Subcutaneous abdominal adipose tissue (tissue), 5 donors: ENCODE data around the gene MAP3K19.
A peak's percentile ranks its signal among the peaks of the same experiment; 100 is the strongest.

Experiments
- H3K27ac ChIP-seq: one replicate; pipeline ENCODE4 v1.7.0; 2013; ENCODE audit warnings: low read depth, mild to moderate bottlenecking, inconsistent platforms, low read length, moderate library complexity
- H3K27me3 ChIP-seq, 5 donors: one replicate each; pipeline ENCODE4 v1.7.0; 2013; ENCODE audit warnings: low read length in 5 of 5, inconsistent platforms in 1 of 5; ENCODE audit not compliant: control insufficient read depth in 5 of 5, insufficient read depth in 4 of 5
- H3K36me3 ChIP-seq, 5 donors: one replicate each; pipeline ENCODE4 v1.7.0; 2013; ENCODE audit warnings: low read length in 5 of 5; ENCODE audit not compliant: control insufficient read depth in 5 of 5, insufficient read depth in 5 of 5
- H3K4me1 ChIP-seq, 5 donors: one replicate each; pipeline ENCODE4 v1.7.0; 2013; ENCODE audit warnings: low read length in 5 of 5, mild to moderate bottlenecking in 3 of 5, moderate library complexity in 1 of 5; ENCODE audit not compliant: control insufficient read depth in 5 of 5, insufficient read depth in 5 of 5
- H3K4me3 ChIP-seq, 5 donors: one replicate each; pipeline ENCODE4 v1.7.0; 2013; ENCODE audit warnings: low read length in 5 of 5, low read depth in 1 of 5
- H3K9ac ChIP-seq, 5 donors: one replicate each; pipeline ENCODE4 v1.7.0; 2013; ENCODE audit warnings: low read length in 5 of 5, mild to moderate bottlenecking in 4 of 5, moderate library complexity in 3 of 5
- H3K9me3 ChIP-seq, 5 donors: one replicate each; pipeline ENCODE4 v1.7.0; 2013; ENCODE audit warnings: low read length in 5 of 5; ENCODE audit not compliant: control insufficient read depth in 5 of 5
- donor health status: healthy.
- donor health status: healthy.
- donor health status: healthy.
- donor health status: healthy.
- donor health status: healthy.

The MAP3K19 gene

GRCh38 chr2:135076556-135076955 lies 29.3 kb upstream of the MAP3K19 start:
- Histone ChIP-seq H3K4me3 (no peak overlapping the region), H3K9me3 (peaks cover 2 to 16% (median 9%) of the 10 kb centered on the region in 5 donors), H3K27me3 (no peaks in the 10 kb centered on the region), H3K9ac (no peak overlapping the region), H3K4me1 (peaks cover 0 to 5% (median 0%) of the 10 kb centered on the region in 5 donors), H3K27ac (no peak overlapping the region), H3K36me3 (peaks cover 0 to 8% (median 2%) of the 10 kb centered on the region in 5 donors)

- no peak overlapping the region for H3K9ac ChIP-seq
- no peaks in the 10 kb centered on the region for H3K27me3 ChIP-seq
- H3K4me3 ChIP-seq: no peak overlapping the region
- H3K27ac ChIP-seq: no peak overlapping the region
- peaks cover 0 to 9% (median 2%) of the 10 kb centered on the region in 5 donors for H3K36me3 ChIP-seq
- peaks cover 0 to 14% (median 3%) of the 10 kb centered on the region in 5 donors for H3K4me1 ChIP-seq
- peaks cover 2 to 18% (median 11%) of the 10 kb centered on the region in 5 donors for H3K9me3 ChIP-seq
These were observed 27.0 kb upstream of the MAP3K19 start for GRCh38 chr2:135074216-135074615.

GRCh38 chr2:135072125-135072997 lies 25.1 kb upstream of the MAP3K19 start:
- Histone ChIP-seq H3K27me3 (no peaks in the 10 kb centered on the region), H3K9ac (no peak overlapping the region), H3K4me3 (peak overlapping the region in 1 of 5 donors; percentile 44), H3K36me3 (peaks cover 0 to 7% (median 2%) of the 10 kb centered on the region in 5 donors), H3K9me3 (peaks cover 2 to 18% (median 11%) of the 10 kb centered on the region in 5 donors), H3K27ac (no peak overlapping the region), H3K4me1 (peaks cover 0 to 14% (median 3%) of the 10 kb centered on the region in 5 donors)

- Histone ChIP-seq H3K36me3 (peaks cover 0 to 8% (median 3%) of the 10 kb centered on the region in 5 donors), H3K4me1 (peaks cover 0 to 13% (median 3%) of the 10 kb centered on the region in 5 donors), H3K27ac (no peak overlapping the region), H3K27me3 (no peaks in the 10 kb centered on the region), H3K9me3 (peaks cover 0 to 4% (median 4%) of the 10 kb centered on the region in 5 donors), H3K9ac (no peak overlapping the region), H3K4me3 (no peak overlapping the region)
These were observed 19.5 kb upstream of the MAP3K19 start for GRCh38 chr2:135066710-135067109.

- H3K27ac ChIP-seq: no peak overlapping the region
- H3K4me3 ChIP-seq: no peak overlapping the region
- H3K36me3 ChIP-seq: peaks cover 8 to 19% (median 11%) of the 10 kb centered on the region in 5 donors
- H3K9ac ChIP-seq: no peak overlapping the region
- H3K27me3 ChIP-seq: no peaks in the 10 kb centered on the region
- no peaks in the 10 kb centered on the region for H3K9me3 ChIP-seq
- peaks cover 0 to 4% (median 0%) of the 10 kb centered on the region in 5 donors for H3K4me1 ChIP-seq
These were observed 16.9 kb upstream of the MAP3K19 start for GRCh38 chr2:135064149-135064548.

GRCh38 chr2:135063210-135063609 lies 16.0 kb upstream of the MAP3K19 start:
- no peaks in the 10 kb centered on the region for H3K9me3 ChIP-seq
- peaks cover 8 to 19% (median 11%) of the 10 kb centered on the region in 5 donors for H3K36me3 ChIP-seq
- H3K4me3 ChIP-seq: no peak overlapping the region
- peaks cover 0 to 4% (median 0%) of the 10 kb centered on the region in 5 donors for H3K4me1 ChIP-seq
- no peaks in the 10 kb centered on the region for H3K27me3 ChIP-seq
- H3K27ac ChIP-seq: no peak overlapping the region
- H3K9ac ChIP-seq: no peak overlapping the region

GRCh38 chr2:135059577-135059976 lies 12.3 kb upstream of the MAP3K19 start:
- Histone ChIP-seq H3K36me3 (peaks cover 8 to 19% (median 11%) of the 10 kb centered on the region in 5 donors), H3K9me3 (no peaks in the 10 kb centered on the region), H3K27me3 (no peaks in the 10 kb centered on the region), H3K4me1 (peaks cover 0 to 11% (median 7%) of the 10 kb centered on the region in 5 donors), H3K27ac (no peak overlapping the region), H3K4me3 (no peak overlapping the region), H3K9ac (no peak overlapping the region)

GRCh38 chr2:135056790-135057189 lies 9.5 kb upstream of the MAP3K19 start:
- no peaks in the 10 kb centered on the region for H3K27me3 ChIP-seq
- H3K4me1 ChIP-seq: peaks cover 0 to 28% (median 26%) of the 10 kb centered on the region in 5 donors

GRCh38 chr2:135055182-135055786 lies 8.0 kb upstream of the MAP3K19 start:
- H3K9me3 ChIP-seq: no peaks in the 10 kb centered on the region
- H3K4me1 ChIP-seq: peaks cover 0 to 30% (median 28%) of the 10 kb centered on the region in 5 donors
- peaks cover 0 to under 1% (median under 1%) of the 10 kb centered on the region in 5 donors for H3K36me3 ChIP-seq
- H3K4me3 ChIP-seq: no peak overlapping the region
- no peak overlapping the region for H3K27ac ChIP-seq
- H3K9ac ChIP-seq: peak overlapping the region in 1 of 5 donors; percentile 20
- no peaks in the 10 kb centered on the region for H3K27me3 ChIP-seq

More at GRCh38 chr2:135056790-135057189, 9.5 kb upstream of the MAP3K19 start:
- no peak overlapping the region for H3K27ac ChIP-seq
- H3K4me3 ChIP-seq: no peak overlapping the region
- H3K9me3 ChIP-seq: no peaks in the 10 kb centered on the region
- H3K36me3 ChIP-seq: peaks cover 5 to 14% (median 11%) of the 10 kb centered on the region in 5 donors
- no peak overlapping the region for H3K9ac ChIP-seq
